Fibroblast of lung (primary cell): ENCODE measurements around the gene DAZAP1. TPM values are rescaled to one million over a fixed set of nuclear protein-coding genes. Genes with fewer than 3 reads are reported as not detected.

Experiments used
- DNase-seq, 2 donors: peaks; one replicate each; pipeline versions ENCODE4 v3.0.0 to v3.0.0-alpha.2; 2010; ENCODE audit warnings: low read depth in 2 of 2
- H2AFZ ChIP-seq: 2 replicates; pipeline ENCODE4 v1.5.1; 2012; ENCODE audit warnings: low read length, control low read depth, inconsistent platforms
- H3K27ac ChIP-seq: 2 replicates; pipeline ENCODE4 v1.5.1; 2011; ENCODE audit warnings: low read length, control low read depth; ENCODE audit not compliant: insufficient read depth
- H3K27me3 ChIP-seq: 2 replicates; pipeline ENCODE4 v1.5.1; 2011; ENCODE audit warnings: mild to moderate bottlenecking, low read length; ENCODE audit not compliant: control insufficient read depth, insufficient read depth
- H3K36me3 ChIP-seq: 2 replicates; pipeline ENCODE4 v1.5.1; 2011; ENCODE audit warnings: low read length; ENCODE audit not compliant: control insufficient read depth, insufficient read depth
- H3K4me1 ChIP-seq: 2 replicates; pipeline ENCODE4 v1.5.1; 2011; ENCODE audit warnings: low read length; ENCODE audit not compliant: control insufficient read depth, insufficient read depth; ENCODE audit errors: extremely low read depth
- H3K4me2 ChIP-seq: 2 replicates; pipeline ENCODE4 v1.5.1; 2011; ENCODE audit warnings: low read length, control low read depth; ENCODE audit not compliant: insufficient read depth; ENCODE audit errors: extremely low read depth
- H3K4me3 ChIP-seq, 4 experiments: fragments of 200-600 bp in 1 of 4; sonication (generic) in 1 of 4; replicated peaks in 1 of 4; 2 replicates each; pipeline ENCODE4 v1.5.1; 2011 to 2016; ENCODE audit warnings: low read length in 4 of 4, low read depth in 3 of 4, mild to moderate bottlenecking in 3 of 4, control low read depth in 2 of 4, inconsistent platforms in 1 of 4, mixed read lengths in 1 of 4; ENCODE audit not compliant: insufficient read depth in 1 of 4; ENCODE audit errors: control extremely low read depth in 1 of 4
- H3K79me2 ChIP-seq: 2 replicates; pipeline ENCODE4 v1.5.1; 2012; ENCODE audit warnings: mild to moderate bottlenecking, low read length, inconsistent platforms; ENCODE audit not compliant: control insufficient read depth, insufficient read depth
- H3K9ac ChIP-seq: 2 replicates; pipeline ENCODE4 v1.5.1; 2011; ENCODE audit warnings: mild to moderate bottlenecking, low read length, control low read depth; ENCODE audit not compliant: insufficient read depth
- H3K9me3 ChIP-seq: 2 replicates; pipeline ENCODE4 v1.5.1; 2012; ENCODE audit warnings: low read depth, low read length; ENCODE audit not compliant: control insufficient read depth, insufficient read depth
- H4K20me1 ChIP-seq: 2 replicates; pipeline ENCODE4 v1.5.1; 2011; ENCODE audit warnings: low read length; ENCODE audit not compliant: control insufficient read depth, insufficient read depth; ENCODE audit errors: extremely low read depth
- CTCF ChIP-seq, 2 donors: IDR thresholded peaks in 1 of 2; conservative IDR thresholded peaks in 1 of 2; 1 replicate in 1 of 2; 2 replicates in 1 of 2; pipeline ENCODE4 v1.5.1; 2011 to 2012; ENCODE audit warnings: low read length in 2 of 2, control low read depth in 1 of 2, inconsistent platforms in 1 of 2, low read depth in 1 of 2, mild to moderate bottlenecking in 1 of 2
- EZH2 ChIP-seq: IDR thresholded peaks from 2 replicates; pipeline ENCODE4 v1.5.1; 2012; ENCODE audit warnings: low read length, control low read depth, mild to moderate bottlenecking; ENCODE audit errors: missing control alignments
- polyA plus RNA-seq, 2 donors: library from polyadenylated mRNA; depleted of rRNA in 1 of 2; stranded (reverse) in 1 of 2; unstranded in 1 of 2; fragments of >200 nt; gene quantifications; 2 replicates each; pipeline ENCODE4 v1.2.1, GENCODE V29; 2011 to 2012; ENCODE audit warnings: missing spikeins in 1 of 2
- total RNA-seq: library from RNA; depleted of rRNA; stranded (reverse); fragments of >200 nt; gene quantifications from 2 replicates; pipeline ENCODE4 v1.2.1, GENCODE V29; 2014

DAZAP1 gene
- total and polyA plus RNA-seq, 2 donors (not counting 1 experiment from before 2014, with no cell fraction given) = 44.6 to 49.5 TPM

- Histone ChIP-seq H3K4me1 (no peaks in the 10 kb centered on the region), H3K4me2 (no peak overlapping the region), H3K27ac (no peak overlapping the region), H3K79me2 (peaks cover 3% of the 10 kb centered on the region), H3K27me3 (no peaks in the 10 kb centered on the region), H3K4me3 (no peak overlapping the region), H2AFZ (no peak overlapping the region), H4K20me1 (no peaks in the 10 kb centered on the region), H3K36me3 (peaks cover 9% of the 10 kb centered on the region), H3K9me3 (no peaks in the 10 kb centered on the region), H3K9ac (no peak overlapping the region)
- TF ChIP-seq EZH2 = no peak
- DNase-seq = no peak
Observed at GRCh38 chr19:1393841-1394240, 13.5 kb upstream of the DAZAP1 start.

GRCh38 chr19:1394252-1395193 lies 12.9 kb upstream of the DAZAP1 start:
- H3K4me3 ChIP-seq = no peak overlapping the region
- DNase-seq = no peak
- no peak overlapping the region for H3K4me2 ChIP-seq
- TF ChIP-seq CTCF (conservative IDR thresholded peaks at IDR 0.05 in 1 of 2, IDR thresholded peaks at IDR 0.05 in 1 of 2; ENCODE audit: low read depth in 1 of 2, low read length in 2 of 2) (no peak), EZH2 (no peak)
- no peaks in the 10 kb centered on the region for H4K20me1 ChIP-seq
- no peaks in the 10 kb centered on the region for H3K4me1 ChIP-seq
- H3K9me3 ChIP-seq = no peaks in the 10 kb centered on the region
- H3K27me3 ChIP-seq = no peaks in the 10 kb centered on the region
- H3K36me3 ChIP-seq = peaks cover 3% of the 10 kb centered on the region
- H3K9ac ChIP-seq = no peak overlapping the region
- H3K79me2 ChIP-seq = no peaks in the 10 kb centered on the region
- no peak overlapping the region for H2AFZ ChIP-seq
- H3K27ac ChIP-seq = no peak overlapping the region

GRCh38 chr19:1395194-1396018 lies 12.0 kb upstream of the DAZAP1 start:
- no peak overlapping the region for H3K4me2 ChIP-seq
- no peak overlapping the region for H3K27ac ChIP-seq
- H3K4me3 ChIP-seq = no peak overlapping the region
- H3K79me2 ChIP-seq = no peaks in the 10 kb centered on the region
- H3K27me3 ChIP-seq = no peaks in the 10 kb centered on the region
- no peaks in the 10 kb centered on the region for H3K4me1 ChIP-seq
- no peaks in the 10 kb centered on the region for H4K20me1 ChIP-seq
- peaks cover 3% of the 10 kb centered on the region for H3K36me3 ChIP-seq
- TF ChIP-seq EZH2 (no peak), CTCF (conservative IDR thresholded peaks at IDR 0.05 in 1 of 2, IDR thresholded peaks at IDR 0.05 in 1 of 2; ENCODE audit: low read depth in 1 of 2, low read length in 2 of 2) (no peak)
- no peaks in the 10 kb centered on the region for H3K9me3 ChIP-seq
- no peak overlapping the region for H2AFZ ChIP-seq
- no peak for DNase-seq
- no peak overlapping the region for H3K9ac ChIP-seq
